Measurements from ENCODE around the gene PIGX. TPM values are rescaled to one million over a fixed set of nuclear protein-coding genes. Genes with fewer than 3 reads are reported as not detected.
A peak's percentile ranks its signal among the peaks of the same experiment; 100 is the strongest.

PIGX gene
- total and polyA plus RNA-seq, 7 donors: 7.5 to 43.4 (median 19.4) TPM

DNA sequence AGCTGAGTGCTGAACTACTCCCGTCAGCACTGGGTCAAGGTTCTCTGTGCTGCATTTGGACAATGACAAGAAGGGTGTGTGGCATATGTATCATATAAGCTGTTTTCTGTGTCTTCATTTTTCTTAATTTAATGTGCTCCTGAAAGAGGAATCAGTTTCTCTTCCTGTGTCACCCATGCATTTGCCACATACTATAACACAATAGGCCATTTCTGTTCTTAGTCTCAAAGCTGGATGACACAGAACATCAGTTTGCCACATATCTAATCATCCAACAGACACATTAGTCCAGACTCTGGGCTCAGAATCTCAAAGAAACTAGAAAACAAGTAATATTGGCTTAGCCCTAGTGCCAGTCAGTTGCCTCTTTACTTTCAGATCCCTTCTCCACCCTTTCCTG, 34.2 kb upstream of the PIGX start:
- ATAC-seq (no peak), DNase-seq (no peak)
- Histone ChIP-seq H3K36me3 (ENCODE audit: insufficient read depth in 1 of 2, low read depth in 1 of 2) (no peaks in the 10 kb centered on the region), H3K4me3 (no peak overlapping the region), H3K27me3 (ENCODE audit: insufficient read depth in 3 of 3, low read length in 2 of 3) (peaks cover 2 to 13% (median 4%) of the 10 kb centered on the region in 3 donors), H3K4me1 (no peaks in the 10 kb centered on the region), H3K9me3 (no peaks in the 10 kb centered on the region), H3K27ac (no peak overlapping the region)
- WGBS, 3 donors: 68 to 71% (median 70%) methylated on average over 1 of the region's 1 CpG
- TF ChIP-seq, protein P1, sequence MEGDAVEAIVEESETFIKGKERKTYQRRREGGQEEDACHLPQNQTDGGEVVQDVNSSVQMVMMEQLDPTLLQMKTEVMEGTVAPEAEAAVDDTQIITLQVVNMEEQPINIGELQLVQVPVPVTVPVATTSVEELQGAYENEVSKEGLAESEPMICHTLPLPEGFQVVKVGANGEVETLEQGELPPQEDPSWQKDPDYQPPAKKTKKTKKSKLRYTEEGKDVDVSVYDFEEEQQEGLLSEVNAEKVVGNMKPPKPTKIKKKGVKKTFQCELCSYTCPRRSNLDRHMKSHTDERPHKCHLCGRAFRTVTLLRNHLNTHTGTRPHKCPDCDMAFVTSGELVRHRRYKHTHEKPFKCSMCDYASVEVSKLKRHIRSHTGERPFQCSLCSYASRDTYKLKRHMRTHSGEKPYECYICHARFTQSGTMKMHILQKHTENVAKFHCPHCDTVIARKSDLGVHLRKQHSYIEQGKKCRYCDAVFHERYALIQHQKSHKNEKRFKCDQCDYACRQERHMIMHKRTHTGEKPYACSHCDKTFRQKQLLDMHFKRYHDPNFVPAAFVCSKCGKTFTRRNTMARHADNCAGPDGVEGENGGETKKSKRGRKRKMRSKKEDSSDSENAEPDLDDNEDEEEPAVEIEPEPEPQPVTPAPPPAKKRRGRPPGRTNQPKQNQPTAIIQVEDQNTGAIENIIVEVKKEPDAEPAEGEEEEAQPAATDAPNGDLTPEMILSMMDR (IDR thresholded peaks at IDR 0.05): no peak
- intact Hi-C loops (cut with DNase I): no loop called here

DNA sequence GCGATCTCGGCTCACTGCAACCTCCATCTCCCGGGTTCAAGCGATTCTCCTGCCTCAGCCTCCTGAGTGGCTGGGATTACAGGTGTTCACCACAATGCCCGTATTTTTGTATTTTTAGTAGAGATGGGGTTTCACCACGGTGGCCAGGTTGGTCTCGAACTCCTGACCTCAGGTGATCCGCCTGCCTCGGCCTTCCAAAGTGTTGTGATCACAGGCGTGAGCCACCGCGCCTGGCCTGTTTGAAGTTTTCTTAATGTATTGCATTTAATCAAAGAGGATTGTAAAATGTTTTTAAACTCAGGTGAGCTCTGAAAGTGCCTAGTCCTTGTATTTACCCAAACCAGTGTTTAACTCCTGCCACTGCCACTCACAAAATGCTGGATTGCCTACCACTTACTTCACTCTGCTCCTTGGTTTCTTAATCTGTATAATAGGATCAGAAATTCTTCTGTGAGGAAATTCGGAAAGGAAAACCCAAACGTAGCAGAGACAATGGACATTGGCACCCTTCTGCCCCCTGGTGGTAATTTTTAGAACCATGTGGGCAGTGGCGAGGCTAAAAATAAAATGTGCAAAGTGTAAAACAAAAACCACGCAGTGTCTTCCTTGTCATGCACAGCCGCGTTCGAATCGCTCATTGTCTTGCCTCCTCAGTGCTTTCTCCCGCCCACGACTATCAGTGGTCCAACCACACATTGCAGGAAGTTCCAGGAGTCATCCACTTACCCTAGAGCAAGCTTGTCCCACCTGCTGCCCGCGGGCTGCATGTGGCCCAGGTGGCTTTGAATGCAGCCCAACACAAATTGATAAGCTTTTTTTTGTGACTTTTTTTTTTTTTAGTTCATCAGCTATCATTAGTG, 27.4 kb upstream of the PIGX start:
- DNase-seq (peak in 1 of 2 donors; percentile 46), ATAC-seq (peak; percentile 61 to 86 (median 82))
- Histone ChIP-seq H3K27ac (no peak overlapping the region), H3K9me3 (no peaks in the 10 kb centered on the region), H3K27me3 (ENCODE audit: insufficient read depth in 3 of 3, low read length in 2 of 3) (no peaks in the 10 kb centered on the region), H3K4me1 (peaks cover 6% of the 10 kb centered on the region), H3K36me3 (ENCODE audit: insufficient read depth in 1 of 2, low read depth in 1 of 2) (no peaks in the 10 kb centered on the region), H3K4me3 (peak overlapping the region; percentile 19)
- 39 to 41% (median 41%) methylated on average over 24 of the region's 24 CpGs for WGBS, 3 donors
- intact Hi-C loops (cut with DNase I): loop anchor here (1.0 to 5.0 kb wide), 4 partner anchors 75 to 156 kb away; no protein-coding TSS in a partner anchor
- TF ChIP-seq, protein P1 (IDR thresholded peaks at IDR 0.05): peak; percentile 87

DNA sequence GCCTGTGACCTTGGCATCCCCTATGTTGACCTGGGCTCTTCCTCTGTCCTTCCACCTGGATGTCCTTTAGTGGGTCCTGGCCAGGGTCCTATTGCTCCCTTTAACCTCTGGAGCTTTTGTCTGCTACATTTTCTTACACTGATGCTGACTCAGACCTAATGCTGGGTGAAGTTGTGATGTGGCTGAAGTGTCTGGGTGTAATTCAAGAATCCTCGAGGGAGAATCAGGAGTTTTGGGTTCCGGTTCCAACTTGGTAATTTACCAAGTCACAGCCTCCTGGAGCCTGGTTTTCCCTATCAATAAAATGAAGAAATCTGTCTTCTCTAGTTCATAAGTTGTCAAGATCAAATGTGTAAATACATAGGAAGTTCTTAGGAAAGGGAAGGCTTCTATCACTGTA, 25.7 kb upstream of the PIGX start:
- H3K27me3 ChIP-seq (ENCODE audit: insufficient read depth in 3 of 3, low read length in 2 of 3): no peaks in the 10 kb centered on the region
- H3K9me3 ChIP-seq: no peaks in the 10 kb centered on the region
- WGBS, 3 donors: 23 to 60% (median 26%) methylated on average over 2 of the region's 2 CpGs
- H3K4me1 ChIP-seq: peaks cover 6% of the 10 kb centered on the region
- ATAC-seq: no peak
- H3K4me3 ChIP-seq: no peak overlapping the region
- intact Hi-C loops (cut with DNase I): loop anchor here in 1 of 2 donors (5.0 kb wide), 1 partner anchor 79 kb away; no protein-coding TSS in a partner anchor
- no peaks in the 10 kb centered on the region for H3K36me3 ChIP-seq (ENCODE audit: insufficient read depth in 1 of 2, low read depth in 1 of 2)
- DNase-seq: no peak
- TF ChIP-seq, protein P1 (IDR thresholded peaks at IDR 0.05): no peak
- no peak overlapping the region for H3K27ac ChIP-seq

DNA sequence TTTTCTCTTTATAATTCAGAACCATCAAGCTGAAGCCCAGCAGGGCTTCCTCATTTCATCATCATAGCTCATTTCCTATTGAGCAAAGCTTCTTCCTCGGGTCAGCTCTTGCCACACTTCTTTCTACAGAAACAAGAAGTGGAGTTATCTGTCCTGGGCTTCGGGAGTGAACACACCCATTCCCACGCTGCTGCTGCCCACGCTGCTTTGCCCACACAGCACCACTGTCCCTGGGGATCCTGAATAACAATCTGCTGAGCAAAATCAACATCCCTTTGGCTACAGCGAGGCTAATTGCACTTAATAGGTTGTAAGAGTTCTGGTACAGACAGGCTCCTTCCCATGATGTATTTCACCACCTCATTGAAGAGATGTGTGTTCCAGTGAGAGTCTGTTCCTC, 23.8 kb upstream of the PIGX start:
- intact Hi-C loops (cut with DNase I): loop anchor here in 1 of 2 donors (5.0 kb wide), 1 partner anchor 81 kb away; no protein-coding TSS in a partner anchor
- DNase-seq (peak in 1 of 2 donors; percentile 23), ATAC-seq (peak in 2 of 4 donors; percentile 42 to 49)
- peaks cover 6% of the 10 kb centered on the region for H3K4me1 ChIP-seq
- no peaks in the 10 kb centered on the region for H3K9me3 ChIP-seq
- no peak overlapping the region for H3K27ac ChIP-seq
- no peaks in the 10 kb centered on the region for H3K36me3 ChIP-seq (ENCODE audit: insufficient read depth in 1 of 2, low read depth in 1 of 2)
- no peak overlapping the region for H3K4me3 ChIP-seq
- 32 to 41% (median 38%) methylated on average over 5 of the region's 5 CpGs for WGBS, 3 donors
- TF ChIP-seq, protein P1 (IDR thresholded peaks at IDR 0.05): no peak
- H3K27me3 ChIP-seq (ENCODE audit: insufficient read depth in 3 of 3, low read length in 2 of 3): no peaks in the 10 kb centered on the region

All from psoas muscle (tissue), 8 donors.